Measurements from ENCODE around the gene PCK2.

PCK2 gene

DNA sequence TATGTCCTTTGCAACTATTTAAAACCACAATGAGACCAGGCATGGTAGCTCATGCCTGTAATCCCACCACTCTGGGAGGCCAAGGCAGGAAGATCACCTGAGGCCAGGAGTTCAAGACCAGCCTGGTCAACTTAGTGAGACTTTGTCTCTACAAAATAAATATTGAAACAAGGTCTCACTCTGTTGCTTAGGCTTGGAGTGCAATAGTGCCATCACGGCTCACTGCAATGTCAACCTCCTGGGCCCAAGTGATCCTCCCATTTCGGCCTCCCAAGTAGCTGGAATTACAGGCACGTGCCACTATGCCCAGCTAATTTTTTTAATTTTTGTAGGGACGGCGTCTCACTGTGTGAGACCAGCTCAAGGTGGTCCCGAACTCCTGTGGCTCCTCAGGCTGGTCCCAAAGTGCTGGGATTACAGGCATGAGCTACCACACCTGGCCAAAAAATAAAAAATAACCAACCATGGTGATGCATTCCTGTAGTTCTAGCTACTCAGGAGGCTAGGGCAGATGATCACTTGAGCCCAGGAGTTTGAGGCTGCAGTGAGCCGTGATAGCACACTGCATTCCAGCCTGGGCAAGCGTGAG, 35.4 kb downstream of the PCK2 start:
- DNase-seq (ENCODE audit: low spot score): no peak
- ChIA-PET POLR2A (ENCODE audit: low non-redundant PET) (no interaction called here), CTCF (interaction anchor here (0.7 kb wide), 2 partner anchors 20 to 22 kb away, joined by 3 to 4 read pairs; no protein-coding TSS in a partner anchor)
- no peak overlapping the region for H3K27ac ChIP-seq
- TF ChIP-seq, protein P1, sequence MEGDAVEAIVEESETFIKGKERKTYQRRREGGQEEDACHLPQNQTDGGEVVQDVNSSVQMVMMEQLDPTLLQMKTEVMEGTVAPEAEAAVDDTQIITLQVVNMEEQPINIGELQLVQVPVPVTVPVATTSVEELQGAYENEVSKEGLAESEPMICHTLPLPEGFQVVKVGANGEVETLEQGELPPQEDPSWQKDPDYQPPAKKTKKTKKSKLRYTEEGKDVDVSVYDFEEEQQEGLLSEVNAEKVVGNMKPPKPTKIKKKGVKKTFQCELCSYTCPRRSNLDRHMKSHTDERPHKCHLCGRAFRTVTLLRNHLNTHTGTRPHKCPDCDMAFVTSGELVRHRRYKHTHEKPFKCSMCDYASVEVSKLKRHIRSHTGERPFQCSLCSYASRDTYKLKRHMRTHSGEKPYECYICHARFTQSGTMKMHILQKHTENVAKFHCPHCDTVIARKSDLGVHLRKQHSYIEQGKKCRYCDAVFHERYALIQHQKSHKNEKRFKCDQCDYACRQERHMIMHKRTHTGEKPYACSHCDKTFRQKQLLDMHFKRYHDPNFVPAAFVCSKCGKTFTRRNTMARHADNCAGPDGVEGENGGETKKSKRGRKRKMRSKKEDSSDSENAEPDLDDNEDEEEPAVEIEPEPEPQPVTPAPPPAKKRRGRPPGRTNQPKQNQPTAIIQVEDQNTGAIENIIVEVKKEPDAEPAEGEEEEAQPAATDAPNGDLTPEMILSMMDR (conservative IDR thresholded peaks at IDR 0.05; ENCODE audit: low read depth): no peak

DNA sequence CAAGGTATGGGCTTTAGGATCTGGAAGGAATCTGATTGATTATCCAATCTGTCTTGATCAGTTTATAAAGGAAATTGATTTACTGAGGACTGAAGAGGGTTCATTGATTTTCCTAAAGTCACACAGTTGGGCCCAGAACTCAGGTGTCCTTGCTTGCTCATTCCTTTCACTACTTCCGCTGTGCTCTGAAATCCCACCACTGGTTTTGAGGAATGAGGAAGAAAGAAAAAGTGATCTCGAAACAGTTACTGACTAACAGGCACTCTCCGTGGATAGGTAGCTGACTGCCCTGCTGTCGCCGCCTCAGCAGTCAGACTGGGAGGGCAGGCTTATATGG, 36.2 kb downstream of the PCK2 start, which contains the start of gene FITM1:
Gene FITM1, plus strand, starts transcription at position 280 of the 337 bp plus-strand sequence. CDS start 905 bp downstream, outside the sequence.
- CTCF ChIA-PET: no interaction called here
- TF ChIP-seq, protein P1 (conservative IDR thresholded peaks at IDR 0.05; ENCODE audit: low read depth): no peak
- no peak for DNase-seq (ENCODE audit: low spot score)

DNA sequence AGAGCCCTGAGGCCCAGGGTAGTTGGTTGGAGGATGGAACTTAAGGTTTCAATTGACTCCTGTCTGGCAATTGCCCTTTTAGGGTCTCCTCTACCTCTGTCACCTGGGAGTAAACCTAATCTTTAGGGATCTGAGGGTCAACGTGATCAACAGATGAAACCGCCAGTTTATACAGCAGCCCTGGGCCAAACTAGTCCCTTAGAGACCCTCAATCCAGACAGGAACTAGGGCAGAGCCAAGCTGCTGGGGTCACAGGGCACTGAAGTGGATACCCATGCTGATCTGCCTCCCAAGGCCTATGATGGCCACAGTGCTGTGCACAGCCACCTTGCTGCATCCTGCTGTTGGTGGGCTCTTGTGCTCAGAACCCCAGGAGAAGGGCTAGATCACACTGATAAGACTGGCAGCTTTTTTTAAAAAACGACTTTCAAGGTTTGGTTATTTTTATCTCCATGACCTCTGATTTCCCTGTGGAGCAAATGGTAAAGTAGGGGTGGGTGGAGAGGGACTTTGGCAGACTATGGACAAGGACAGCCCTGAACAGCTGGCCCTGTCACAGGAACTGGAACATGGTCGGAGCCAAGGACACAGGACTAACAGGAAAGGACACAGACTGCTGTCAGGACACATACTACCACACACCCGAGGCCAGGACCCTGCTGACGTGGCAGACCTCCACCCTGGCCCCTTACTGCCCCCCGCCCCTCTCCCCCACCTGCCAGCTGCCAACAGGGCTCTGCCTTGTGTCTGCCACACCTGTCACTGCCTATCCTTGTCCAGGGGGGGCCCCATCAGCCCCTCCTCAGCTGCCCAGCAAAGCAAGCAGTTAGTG, 36.8 kb downstream of the PCK2 start:
- H3K27ac ChIP-seq: no peak overlapping the region
- TF ChIP-seq, protein P1 (conservative IDR thresholded peaks at IDR 0.05; ENCODE audit: low read depth): no peak
- ChIA-PET POLR2A (ENCODE audit: low non-redundant PET) (no interaction called here), CTCF (no interaction called here)
- no peak for DNase-seq (ENCODE audit: low spot score)

More for the DNA sequence above, 36.2 kb downstream of the PCK2 start, which contains the start of gene FITM1:
- POLR2A ChIA-PET (ENCODE audit: low non-redundant PET): no interaction called here
- no peak within 1 kb of the TSS for H3K27ac ChIP-seq

DNA sequence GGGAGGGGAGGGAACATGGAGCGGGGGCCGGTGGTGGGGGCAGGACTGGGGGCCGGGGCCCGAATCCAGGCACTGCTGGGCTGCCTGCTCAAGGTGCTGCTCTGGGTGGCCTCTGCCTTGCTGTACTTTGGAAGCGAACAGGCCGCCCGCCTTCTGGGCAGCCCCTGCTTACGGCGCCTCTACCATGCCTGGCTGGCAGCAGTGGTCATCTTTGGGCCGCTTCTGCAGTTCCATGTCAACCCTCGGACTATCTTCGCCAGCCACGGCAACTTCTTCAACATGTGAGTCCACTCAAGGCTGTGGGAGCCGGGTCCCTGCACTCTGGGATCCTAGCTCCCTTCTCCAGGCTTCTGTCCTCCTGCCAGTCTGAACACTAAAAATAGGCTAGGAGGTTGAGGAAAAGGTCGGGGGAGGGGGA, 37.4 kb downstream of the PCK2 start:
- no peak overlapping the region for H3K27ac ChIP-seq
- TF ChIP-seq, protein P1 (conservative IDR thresholded peaks at IDR 0.05; ENCODE audit: low read depth): no peak
- DNase-seq (ENCODE audit: low spot score): no peak
- ChIA-PET CTCF (no interaction called here), POLR2A (ENCODE audit: low non-redundant PET) (no interaction called here)

DNA sequence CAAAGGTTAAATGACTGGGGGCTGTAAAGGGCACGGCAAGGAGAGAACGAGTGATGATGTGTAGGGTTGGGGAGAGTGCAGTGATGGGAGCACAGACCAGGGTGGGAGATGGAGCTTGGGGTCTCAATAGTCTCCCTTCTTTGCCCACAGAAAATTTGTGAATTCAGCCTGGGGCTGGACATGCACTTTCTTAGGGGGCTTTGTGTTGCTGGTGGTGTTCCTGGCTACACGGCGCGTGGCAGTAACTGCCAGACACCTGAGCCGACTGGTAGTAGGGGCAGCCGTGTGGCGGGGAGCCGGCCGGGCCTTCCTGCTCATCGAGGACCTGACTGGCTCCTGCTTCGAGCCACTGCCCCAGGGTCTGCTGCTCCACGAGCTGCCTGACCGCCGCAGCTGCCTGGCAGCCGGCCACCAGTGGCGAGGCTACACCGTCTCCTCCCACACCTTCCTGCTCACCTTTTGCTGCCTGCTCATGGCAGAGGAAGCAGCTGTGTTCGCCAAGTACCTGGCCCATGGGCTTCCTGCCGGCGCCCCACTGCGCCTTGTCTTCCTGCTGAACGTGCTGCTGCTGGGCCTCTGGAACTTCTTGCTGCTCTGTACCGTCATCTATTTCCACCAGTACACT, 38.1 kb downstream of the PCK2 start:
- TF ChIP-seq, protein P1 (conservative IDR thresholded peaks at IDR 0.05; ENCODE audit: low read depth): no peak
- peak overlapping the region; percentile 6; the same call in 1 of the 2 replicates for H3K27ac ChIP-seq
- POLR2A ChIA-PET (ENCODE audit: low non-redundant PET): no interaction called here
- CTCF ChIA-PET: no interaction called here
- DNase-seq (ENCODE audit: low spot score): no peak

DNA sequence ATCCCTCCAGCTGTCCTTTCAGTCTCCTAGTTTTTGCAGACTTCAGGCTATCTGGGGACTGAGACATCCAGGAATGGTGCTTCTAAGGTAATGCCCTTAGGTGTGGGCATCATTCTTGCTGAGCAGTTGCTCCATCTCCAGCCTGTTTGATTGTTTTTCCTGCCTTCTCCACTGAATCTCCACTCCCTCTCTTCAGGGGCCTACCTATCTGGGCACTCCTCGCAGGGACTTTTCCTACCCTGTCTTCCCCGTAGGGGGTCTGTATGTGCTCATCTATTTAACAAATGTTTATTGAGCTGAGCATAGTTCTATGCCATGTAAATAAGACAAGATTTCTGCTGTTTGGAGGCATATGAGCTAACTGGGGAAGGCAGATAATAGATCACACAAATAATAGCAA, 38.9 kb downstream of the PCK2 start:
- TF ChIP-seq, protein P1 (conservative IDR thresholded peaks at IDR 0.05; ENCODE audit: low read depth): no peak
- POLR2A ChIA-PET (ENCODE audit: low non-redundant PET): no interaction called here
- CTCF ChIA-PET: interaction anchor here (0.6 kb wide), 1 partner anchor 9 kb away, joined by 4 read pairs; no protein-coding TSS in a partner anchor
- H3K27ac ChIP-seq: no peak overlapping the region
- no peak for DNase-seq (ENCODE audit: low spot score)
